NCI-H2196 treated with DMSO at 0.1 percent for 48 hours (cell line): Measurements from ENCODE around the gene RHOH.
"Not testable (repeated sequence)": the region's sequence is repeated elsewhere in the genome, so short reads cannot be mapped to it uniquely, and the experiment has no call there.

ENCODE experiments used
- DNase-seq: peaks from one replicate; lab custom pipeline; 2025; ENCODE audit not compliant: unreplicated experiment; lab: John Stamatoyannopoulos, UW

Gene RHOH

GRCh38 chr4:40196724-40197281, at the start of gene RHOH:
TSS of gene RHOH (plus strand) at chr4:40197031. CDS start at chr4:40243387, 46,356 bp downstream.
- no peak for DNase-seq

- DNase-seq, result not testable (repeated sequence)
These were observed 49.3 kb upstream of the RHOH start for GRCh38 chr4:40147490-40147889.

GRCh38 chr4:40149960-40150385, 46.9 kb upstream of the RHOH start:
- peak; percentile 48 for DNase-seq

- no peak for DNase-seq
These were observed 45.9 kb upstream of the RHOH start for GRCh38 chr4:40150932-40151331.

GRCh38 chr4:40152637-40153036, 44.2 kb upstream of the RHOH start:
- DNase-seq, result no peak

GRCh38 chr4:40157436-40157835, 39.4 kb upstream of the RHOH start:
- DNase-seq, result no peak

- no peak for DNase-seq
These were observed 36.6 kb upstream of the RHOH start for GRCh38 chr4:40160258-40160657.

- DNase-seq, result no peak
These were observed 32.4 kb upstream of the RHOH start for GRCh38 chr4:40164459-40164858.

- DNase-seq, result no peak
These were observed 30.9 kb upstream of the RHOH start for GRCh38 chr4:40165916-40166315.

- DNase-seq, result no peak
These were observed 28.8 kb upstream of the RHOH start for GRCh38 chr4:40168070-40168469.

- no peak for DNase-seq
These were observed 26.2 kb upstream of the RHOH start for GRCh38 chr4:40170588-40170987.

- no peak for DNase-seq
These were observed 23.4 kb upstream of the RHOH start for GRCh38 chr4:40173470-40173875.

GRCh38 chr4:40176602-40177001, 20.2 kb upstream of the RHOH start:
- no peak for DNase-seq

- DNase-seq, result no peak
These were observed 19.2 kb upstream of the RHOH start for GRCh38 chr4:40177591-40177990.

- no peak for DNase-seq
These were observed 18.2 kb upstream of the RHOH start for GRCh38 chr4:40178672-40179071.

- DNase-seq, result no peak
These were observed 17.5 kb upstream of the RHOH start for GRCh38 chr4:40179360-40179759.

GRCh38 chr4:40180356-40180755, 16.5 kb upstream of the RHOH start:
- no peak for DNase-seq

- DNase-seq, result no peak
These were observed 14.8 kb upstream of the RHOH start for GRCh38 chr4:40182001-40182400.

- no peak for DNase-seq
These were observed 13.9 kb upstream of the RHOH start for GRCh38 chr4:40182954-40183353.

- DNase-seq, result no peak
These were observed 13.0 kb upstream of the RHOH start for GRCh38 chr4:40183615-40184411.

- DNase-seq, result no peak
These were observed 10.8 kb upstream of the RHOH start for GRCh38 chr4:40185830-40186664.

GRCh38 chr4:40186665-40187014, 10.2 kb upstream of the RHOH start:
- DNase-seq, result no peak
